ENCODE data around the gene LRIG3. TPM values are rescaled to one million over a fixed set of nuclear protein-coding genes. Genes with fewer than 3 reads are reported as not detected.

LRIG3 gene
- total RNA-seq, 1 donor from 2014 or later: 0.27 TPM

GRCh38 chr12:58931518-58931917 is 11.2 kb upstream of the LRIG3 start:
- intact Hi-C loops (cut with micrococcal nuclease): no loop called here

- intact Hi-C loops (cut with micrococcal nuclease): no loop called here
These were observed 10.5 kb upstream of the LRIG3 start for GRCh38 chr12:58930770-58931324.

DNA sequence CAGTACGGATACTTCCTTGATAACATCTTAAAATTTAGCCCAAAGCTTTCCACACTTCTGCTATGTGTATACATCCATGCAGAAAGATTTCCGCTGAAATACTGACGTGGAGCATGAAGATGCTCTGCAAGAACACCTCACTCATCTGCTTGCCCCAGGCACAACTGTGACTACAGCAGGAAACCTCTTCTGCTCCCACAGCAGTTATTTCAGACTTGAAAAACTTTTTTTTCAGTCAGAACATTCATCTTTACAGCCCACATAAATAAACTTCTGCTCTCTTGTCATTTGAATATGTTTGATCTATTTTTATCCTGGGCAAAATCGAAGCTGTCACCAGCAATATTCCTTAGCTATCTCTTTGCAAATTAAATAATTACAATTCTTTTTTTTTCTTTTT is 6.8 kb upstream of the LRIG3 start:
- intact Hi-C loops (cut with micrococcal nuclease): no loop called here

DNA sequence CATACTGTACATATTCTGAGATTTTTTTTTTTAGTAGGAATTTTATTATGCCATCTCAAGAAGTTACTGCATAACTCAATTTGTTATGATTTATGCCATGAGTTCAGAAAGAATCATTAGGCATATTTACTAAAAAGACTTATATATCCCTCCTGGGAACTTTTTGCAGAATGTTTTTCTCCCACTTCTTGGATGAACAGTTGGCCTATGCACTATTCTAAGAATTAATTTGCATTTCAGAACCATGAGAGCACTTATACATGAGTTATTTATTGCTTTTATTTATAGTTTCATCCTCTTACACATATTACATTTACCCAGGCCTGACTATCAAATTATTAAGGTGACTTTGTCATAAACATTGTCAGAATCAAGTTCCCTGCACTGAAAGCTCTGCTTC is 6.3 kb upstream of the LRIG3 start:
- intact Hi-C loops (cut with micrococcal nuclease): no loop called here

GRCh38 chr12:58925751-58926150 is 5.4 kb upstream of the LRIG3 start:
- intact Hi-C loops (cut with micrococcal nuclease): no loop called here

GRCh38 chr12:58925111-58925611 is 4.9 kb upstream of the LRIG3 start:
- intact Hi-C loops (cut with micrococcal nuclease): no loop called here

DNA sequence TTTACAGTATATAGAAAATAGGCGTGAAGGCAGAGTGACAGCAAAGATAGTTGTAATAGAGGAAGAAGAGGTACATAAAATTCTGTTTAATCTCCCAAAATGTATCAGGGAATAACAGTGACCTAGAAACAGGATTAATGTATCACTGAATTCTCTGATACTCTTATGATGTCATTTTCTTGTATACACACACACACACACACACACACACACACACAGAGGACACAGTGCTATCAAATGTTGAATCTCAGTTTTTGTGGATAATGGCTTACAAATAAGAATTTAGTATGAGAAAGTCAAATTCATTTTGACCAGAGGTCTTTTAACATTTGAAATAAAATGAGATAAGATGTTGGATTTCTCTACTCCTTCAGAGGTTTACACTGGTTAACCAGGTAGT is 4.3 kb upstream of the LRIG3 start:
- intact Hi-C loops (cut with micrococcal nuclease): no loop called here

DNA sequence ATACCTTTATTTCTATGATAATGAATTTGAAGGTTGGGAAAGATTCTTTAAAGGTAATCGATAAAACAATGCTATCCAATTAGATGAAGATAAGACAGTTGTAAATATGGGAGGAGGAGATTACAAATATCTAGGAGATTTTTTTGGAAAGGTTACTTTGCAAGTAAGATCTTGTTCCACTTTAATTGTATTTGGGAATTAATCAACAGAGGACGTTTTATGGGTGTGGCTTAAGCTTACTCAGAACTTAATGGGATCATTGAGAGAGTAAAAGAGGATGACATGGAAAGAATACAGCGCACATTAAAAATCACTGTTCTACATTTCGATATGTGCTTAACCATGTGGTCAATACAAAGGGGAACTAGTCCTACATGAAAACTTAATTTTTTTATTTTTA is 3.5 kb upstream of the LRIG3 start:
- intact Hi-C loops (cut with micrococcal nuclease): no loop called here

GRCh38 chr12:58922849-58923248 is 2.5 kb upstream of the LRIG3 start:
- intact Hi-C loops (cut with micrococcal nuclease): no loop called here

DNA sequence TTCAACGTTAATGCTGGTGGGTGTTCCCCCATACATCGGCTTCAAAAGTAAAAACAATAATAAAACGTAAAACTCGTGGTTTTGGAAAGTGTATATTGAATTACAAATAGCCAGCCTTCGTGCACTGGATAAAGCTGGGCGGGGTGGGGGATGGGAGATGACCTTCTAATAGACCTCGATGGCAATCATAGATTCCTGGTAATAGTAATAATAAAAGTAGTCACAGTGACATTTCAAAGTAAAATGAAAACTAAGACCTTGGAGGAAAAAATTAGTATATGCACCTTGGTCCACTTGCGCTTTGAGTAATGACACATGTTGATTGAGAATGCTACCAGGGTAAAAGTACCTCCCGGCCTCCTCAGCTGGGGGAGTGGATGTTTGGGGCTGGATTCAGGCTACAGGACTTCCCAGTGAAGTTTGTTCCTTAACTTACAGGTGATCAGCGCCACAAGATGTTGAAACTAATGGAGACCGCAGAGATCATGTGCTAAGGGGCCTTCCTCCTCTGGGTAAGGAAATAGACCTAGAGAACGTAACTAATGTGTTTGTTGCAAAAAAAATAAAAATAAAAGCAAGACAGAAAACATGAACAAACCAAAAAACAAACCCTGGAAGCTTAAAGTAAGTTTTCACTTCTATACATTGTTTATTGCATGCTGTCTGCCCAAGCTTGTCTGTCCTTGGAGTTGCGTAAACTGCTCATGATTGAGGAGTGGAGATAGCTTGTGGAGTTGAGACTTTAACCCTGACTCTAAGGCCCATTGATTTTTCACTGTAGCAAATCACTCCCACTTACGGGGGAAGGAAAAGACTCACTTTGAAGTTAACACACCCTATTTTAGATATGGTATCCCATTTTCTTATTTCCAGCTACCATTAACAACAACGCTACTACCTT is 907 bp upstream of the LRIG3 start:
- intact Hi-C loops (cut with micrococcal nuclease): no loop called here

DNA sequence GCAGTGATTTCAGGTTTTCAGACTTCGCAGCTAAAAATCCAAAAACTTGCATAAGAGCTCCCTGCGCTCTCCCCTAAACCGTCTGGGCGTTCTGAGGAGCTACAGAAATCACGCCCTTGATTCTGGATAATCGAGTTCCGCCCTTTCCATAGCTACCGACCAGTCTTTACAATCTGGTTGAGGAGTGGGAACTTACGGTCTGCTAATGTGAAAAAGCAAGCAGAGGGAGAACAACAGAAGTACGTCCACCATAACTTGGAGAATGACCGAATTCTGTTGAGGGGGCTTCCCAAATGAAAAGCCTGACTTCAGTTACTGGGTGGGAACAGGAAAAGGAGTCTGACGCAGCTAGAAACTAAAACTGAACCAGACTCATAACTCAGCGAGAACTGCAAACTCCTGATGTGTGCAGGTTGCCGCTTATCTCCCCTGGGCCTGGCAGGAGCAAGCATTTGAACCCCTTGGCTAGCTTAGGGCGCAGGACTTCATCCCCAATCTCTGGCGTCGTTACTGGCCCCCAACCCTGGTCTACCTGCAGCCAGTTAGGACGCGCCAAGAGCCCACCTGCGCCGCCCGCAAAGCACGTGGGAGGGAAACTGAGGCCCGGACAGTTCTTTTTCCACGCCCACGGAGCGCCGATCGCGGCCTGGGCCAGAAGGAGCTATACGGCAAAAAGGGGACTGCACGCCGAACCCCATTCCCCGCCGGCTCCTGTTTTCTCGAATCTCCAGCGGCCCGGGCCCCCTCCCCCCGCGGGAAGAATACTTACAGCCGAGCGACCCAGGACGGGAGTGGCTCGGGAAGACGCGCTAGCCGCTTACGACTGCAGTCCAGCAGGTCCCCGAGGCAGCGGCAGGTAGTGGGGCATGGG is 838 bp downstream of the LRIG3 start:
- intact Hi-C loops (cut with micrococcal nuclease): no loop called here

DNA sequence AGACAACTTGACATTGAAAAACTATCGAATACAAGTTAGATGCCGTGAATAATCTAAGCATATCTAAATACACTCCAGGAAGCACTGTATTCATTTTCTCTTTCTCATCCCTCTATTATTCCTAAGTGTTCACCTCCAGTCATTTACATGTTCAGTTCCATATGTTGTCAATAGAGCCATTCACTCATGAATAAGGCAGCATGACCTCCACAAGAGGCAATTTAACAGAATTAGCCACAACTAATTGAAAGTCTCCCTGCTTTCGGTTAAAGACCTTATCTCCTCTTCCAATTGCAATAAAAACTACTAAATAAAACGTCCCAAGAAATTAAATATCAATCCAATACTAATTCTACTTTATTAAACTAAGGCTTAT is 1.8 kb downstream of the LRIG3 start:
- intact Hi-C loops (cut with micrococcal nuclease): no loop called here

DNA sequence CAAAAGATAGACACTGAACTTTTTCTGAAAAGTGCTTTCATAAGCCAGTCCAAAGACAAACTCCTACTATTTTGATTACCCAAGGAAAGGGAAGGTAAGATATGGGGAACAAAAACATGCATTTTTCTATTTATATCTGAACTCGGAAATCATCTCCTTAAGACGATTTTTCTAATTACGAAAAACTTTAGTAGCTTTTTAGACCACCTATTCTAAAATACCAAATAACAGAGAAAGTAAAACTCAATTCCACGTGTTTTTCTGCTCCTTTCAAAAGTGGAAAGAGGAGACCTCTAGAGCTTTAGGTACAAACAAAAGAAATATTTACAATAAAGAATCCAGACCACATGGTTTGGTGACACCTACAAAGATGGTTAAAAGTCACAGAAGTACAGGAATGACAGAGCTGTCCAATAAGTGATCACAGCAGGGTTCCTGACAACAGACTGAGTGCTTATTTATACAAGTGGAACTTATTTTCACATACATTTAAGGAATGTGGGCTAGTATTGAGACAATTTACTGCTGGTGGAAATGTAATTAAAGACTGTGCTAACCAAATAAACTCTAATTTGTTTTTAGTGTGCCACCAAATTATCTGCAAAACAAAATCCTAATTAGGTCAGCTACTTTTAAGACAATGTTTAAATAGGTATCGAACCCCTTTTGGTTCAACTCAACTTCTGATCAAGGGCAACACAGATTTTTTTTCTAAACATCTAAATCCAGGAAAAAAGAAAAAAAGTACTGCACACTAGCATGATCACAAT is 2.4 kb downstream of the LRIG3 start:
- intact Hi-C loops (cut with micrococcal nuclease): no loop called here

DNA sequence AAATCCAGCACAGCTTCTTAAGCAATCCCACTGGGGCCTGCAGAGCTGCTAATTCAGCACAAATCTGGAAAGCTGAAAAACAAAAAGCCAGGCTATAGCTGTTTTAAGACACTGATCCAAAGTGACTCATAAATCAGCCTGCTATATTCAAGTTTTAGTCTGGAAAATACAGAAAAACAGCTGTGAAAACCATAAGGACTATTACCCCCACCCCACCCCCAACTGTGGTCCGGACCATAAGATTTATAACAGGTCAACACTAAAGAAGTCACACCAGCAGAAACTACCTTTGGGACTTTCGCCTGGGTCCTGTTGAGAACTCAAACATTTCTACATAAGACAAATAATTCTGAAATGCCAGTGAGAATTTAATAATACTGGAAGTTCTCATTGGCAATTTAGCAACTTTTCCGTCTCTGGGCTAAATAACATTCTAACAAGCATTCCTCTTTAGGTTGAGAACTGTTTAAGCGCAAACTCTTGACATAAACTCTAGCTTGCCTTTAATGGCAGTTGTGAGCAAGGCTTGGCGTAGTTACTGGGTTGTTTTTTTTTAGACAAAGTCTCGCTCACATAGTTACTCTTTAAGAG is 3.3 kb downstream of the LRIG3 start:
- intact Hi-C loops (cut with micrococcal nuclease): no loop called here

GRCh38 chr12:58916161-58916621 is 4.1 kb downstream of the LRIG3 start:
- intact Hi-C loops (cut with micrococcal nuclease): no loop called here

- intact Hi-C loops (cut with micrococcal nuclease): no loop called here
These were observed 4.7 kb downstream of the LRIG3 start for GRCh38 chr12:58915634-58916033.

GRCh38 chr12:58915037-58915436 is 5.3 kb downstream of the LRIG3 start:
- intact Hi-C loops (cut with micrococcal nuclease): no loop called here

GRCh38 chr12:58914457-58914856 is 5.8 kb downstream of the LRIG3 start:
- intact Hi-C loops (cut with micrococcal nuclease): no loop called here

GRCh38 chr12:58907391-58907790 is 12.9 kb downstream of the LRIG3 start:
- intact Hi-C loops (cut with micrococcal nuclease): no loop called here

DNA sequence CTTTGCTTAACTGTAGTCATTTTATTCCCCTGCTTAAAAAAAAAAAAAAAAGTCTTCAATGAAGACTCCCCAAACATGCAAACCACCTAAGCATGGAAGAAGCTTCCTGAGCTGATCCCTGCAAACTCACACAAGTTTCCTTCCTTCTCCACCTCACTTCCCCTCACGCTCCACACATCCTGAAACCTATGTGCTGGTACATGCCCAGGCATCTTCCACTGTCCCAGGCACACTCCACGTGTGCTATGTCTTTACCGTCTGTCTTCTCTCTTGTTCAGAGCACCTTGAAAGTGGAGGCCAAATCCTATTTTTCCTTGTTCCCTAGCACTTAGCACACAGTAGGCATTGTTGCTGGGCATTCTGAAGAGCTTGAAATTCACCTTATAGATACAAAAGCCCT is 13.4 kb downstream of the LRIG3 start:
- intact Hi-C loops (cut with micrococcal nuclease): no loop called here

DNA sequence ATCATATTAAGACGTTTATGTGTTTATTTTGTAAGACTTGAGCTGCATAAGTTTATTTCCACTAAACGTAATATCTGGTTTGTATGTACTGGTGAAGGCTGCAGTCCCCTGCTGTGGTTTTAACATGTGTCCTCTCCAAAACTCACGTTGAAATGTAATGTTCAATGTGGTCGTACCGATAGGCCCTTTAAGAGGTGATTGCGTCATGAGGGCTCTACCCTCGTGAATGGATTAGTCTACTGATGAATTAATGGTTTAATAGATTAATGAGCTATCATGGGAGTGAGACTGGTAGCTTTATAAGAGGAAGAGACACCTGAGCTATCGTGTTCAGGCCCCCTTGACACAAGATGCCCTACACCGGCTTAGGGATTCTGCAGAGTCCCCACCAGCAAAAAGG is 14.9 kb downstream of the LRIG3 start:
- intact Hi-C loops (cut with micrococcal nuclease): no loop called here

All from T-helper 1 cell treated with Interleukin-12 subunit alpha and Interleukin-12 subunit beta and Interleukin-4 antibody, amounts not matched to agents 30 ng/mL and 1 ng/mL, for 36 hours (primary cell).